Skin of body (tissue), 2 donors: ENCODE results near the gene RND2. TPM values are rescaled to one million over a fixed set of nuclear protein-coding genes. Genes with fewer than 3 reads are reported as not detected.
"Not testable (repeated sequence)": the region's sequence is repeated elsewhere in the genome, so short reads cannot be mapped to it uniquely, and the experiment has no call there.

ENCODE experiments used
- DNase-seq: peaks from one replicate; lab custom pipeline; 2025; lab: John Stamatoyannopoulos, UW
- total RNA-seq: library from RNA; depleted of rRNA; stranded (reverse); fragments of >200 nt; gene quantifications from one replicate; pipeline ENCODE4 v1.2.3, GENCODE V29; 2014

RND2 gene
- total RNA-seq, 1 donor from 2014 or later, result 0.79 TPM

DNA sequence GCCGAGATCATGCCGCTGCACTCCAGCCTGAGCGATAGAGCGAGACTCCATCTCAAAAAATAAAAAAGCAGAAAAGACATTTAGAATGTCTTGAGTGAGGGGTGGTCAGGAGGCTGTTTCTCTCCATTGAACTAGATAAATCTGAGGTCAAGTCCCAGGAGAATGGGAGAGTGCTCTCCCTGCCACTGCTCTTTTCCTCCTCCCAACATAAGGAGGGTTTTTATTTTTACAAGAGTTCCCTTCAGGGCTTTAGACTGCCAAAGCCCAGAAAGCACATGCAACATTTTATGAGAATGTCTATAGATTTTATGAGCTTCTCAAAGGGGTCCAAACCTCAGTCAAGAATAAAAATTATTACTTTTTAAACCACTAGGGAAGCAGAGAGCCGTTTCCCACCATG lies 1.6 kb downstream of the RND2 start:
- DNase-seq, result no peak

DNA sequence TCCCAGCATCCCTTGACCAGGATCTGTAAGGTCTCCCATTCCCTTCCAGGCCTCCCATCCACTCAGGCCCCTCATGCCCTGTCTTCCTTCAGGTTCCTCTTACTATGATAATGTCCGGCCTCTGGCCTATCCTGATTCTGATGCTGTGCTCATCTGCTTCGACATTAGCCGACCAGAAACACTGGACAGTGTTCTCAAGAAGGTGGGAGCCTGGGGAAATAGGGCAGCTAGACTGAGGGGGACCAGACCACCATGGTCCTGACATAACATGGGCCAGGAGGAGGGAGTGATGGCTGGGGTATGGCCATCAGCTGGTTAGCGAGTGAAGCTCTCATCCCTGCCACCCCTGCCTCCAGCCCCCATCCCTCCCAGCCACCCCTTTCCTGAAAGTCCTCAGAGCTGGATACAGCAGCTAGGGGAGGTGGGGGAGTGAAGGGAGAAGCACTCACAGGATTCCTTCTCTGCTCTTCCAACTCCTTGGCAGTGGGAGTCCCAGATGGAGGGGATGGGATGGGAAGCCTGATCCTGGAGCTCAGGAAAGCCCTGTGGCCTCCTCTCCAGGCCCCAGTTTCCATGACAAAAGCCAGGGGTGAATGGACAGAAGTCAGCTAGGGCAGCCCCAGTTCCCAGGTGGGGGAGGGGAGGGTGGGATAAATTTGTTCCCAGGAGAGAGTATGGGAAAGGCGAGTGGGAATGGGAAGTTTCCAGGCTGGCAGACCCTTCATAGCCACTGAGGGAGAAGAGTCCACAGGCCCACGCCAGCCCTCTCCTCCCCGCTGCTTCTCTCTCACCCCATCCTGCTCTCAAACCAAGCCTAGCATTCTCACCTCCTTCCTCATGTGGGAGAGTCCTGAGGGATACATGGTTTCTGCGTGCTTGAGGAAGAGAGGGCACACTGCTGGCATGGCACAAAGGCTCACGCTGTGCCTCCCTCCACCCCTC lies 2.3 kb downstream of the RND2 start:
- DNase-seq, result no peak

DNA sequence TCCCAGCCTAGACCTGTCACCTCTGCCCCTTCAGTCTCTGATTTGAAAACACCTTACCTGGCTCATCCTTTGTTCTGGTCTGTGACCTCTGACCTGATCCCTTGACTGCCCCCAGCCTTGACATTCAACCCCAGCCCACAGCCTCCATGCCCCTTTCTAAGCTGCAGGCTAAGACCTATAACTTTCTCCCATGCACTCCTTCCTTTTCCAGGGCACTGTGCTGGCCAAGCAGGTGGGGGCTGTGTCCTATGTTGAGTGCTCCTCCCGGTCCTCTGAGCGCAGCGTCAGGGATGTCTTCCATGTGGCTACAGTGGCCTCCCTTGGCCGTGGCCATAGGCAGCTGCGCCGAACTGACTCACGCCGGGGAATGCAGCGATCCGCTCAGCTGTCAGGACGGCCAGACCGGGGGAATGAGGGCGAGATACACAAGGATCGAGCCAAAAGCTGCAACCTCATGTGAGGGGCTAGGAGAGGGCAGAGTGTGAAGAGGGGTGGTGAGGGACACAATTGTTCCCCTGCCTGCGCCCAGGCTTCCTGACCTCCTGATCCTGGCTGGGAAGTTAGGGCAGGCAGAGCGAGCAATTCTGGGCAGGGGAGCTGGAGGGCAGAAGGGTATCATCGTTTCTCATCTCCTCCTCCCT lies 3.3 kb downstream of the RND2 start:
- no peak for DNase-seq

DNA sequence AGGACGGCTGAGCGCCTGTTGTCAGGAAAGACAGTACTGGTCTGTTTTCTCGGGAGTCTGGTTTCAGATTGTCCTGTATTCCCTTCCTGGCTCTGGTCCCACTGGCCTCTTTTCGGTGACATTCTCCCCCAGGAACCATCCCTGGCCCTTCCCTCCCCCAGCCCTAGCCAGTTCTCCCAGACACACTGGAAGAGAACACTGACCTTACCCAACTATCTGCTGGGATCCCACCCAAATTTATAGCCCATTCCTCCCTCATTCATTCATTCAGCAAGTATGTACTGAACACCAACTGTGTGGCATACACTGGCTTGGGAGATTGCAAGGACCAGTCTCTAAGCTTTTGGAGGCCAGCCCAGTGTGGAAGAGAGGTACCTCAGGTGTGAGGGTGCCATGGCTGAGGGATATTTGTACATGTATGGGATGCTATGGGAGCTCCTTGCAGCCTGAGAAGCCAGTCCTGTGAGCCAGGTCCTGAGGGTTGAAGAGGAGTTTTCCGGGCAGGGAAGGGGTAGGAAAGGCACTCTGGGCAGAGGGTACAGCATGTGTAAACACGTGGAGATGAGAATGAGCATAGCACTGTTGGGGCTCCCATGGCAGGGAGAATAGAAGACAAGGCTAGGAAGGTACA lies 5.2 kb downstream of the RND2 start:
- DNase-seq, result no peak

DNA sequence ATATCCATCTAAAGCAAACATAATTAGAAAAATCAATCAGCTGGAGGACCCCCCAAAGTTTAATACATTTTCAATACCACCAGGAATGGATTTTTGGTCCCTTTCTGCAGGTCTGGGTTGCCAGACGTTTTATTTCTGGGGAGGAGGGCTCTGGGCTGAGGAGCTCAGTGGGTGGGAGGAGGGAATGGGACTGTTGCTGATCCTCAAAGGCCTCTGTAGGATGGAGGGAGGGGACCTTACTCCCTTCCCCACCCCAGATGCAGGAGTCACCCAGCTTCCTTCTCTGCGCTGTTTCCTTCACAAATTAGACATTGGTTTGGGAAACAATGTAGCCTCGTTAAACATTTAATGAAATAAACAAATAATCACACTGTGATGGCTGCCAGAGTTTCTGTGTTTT lies 6.6 kb downstream of the RND2 start:
- no peak for DNase-seq

DNA sequence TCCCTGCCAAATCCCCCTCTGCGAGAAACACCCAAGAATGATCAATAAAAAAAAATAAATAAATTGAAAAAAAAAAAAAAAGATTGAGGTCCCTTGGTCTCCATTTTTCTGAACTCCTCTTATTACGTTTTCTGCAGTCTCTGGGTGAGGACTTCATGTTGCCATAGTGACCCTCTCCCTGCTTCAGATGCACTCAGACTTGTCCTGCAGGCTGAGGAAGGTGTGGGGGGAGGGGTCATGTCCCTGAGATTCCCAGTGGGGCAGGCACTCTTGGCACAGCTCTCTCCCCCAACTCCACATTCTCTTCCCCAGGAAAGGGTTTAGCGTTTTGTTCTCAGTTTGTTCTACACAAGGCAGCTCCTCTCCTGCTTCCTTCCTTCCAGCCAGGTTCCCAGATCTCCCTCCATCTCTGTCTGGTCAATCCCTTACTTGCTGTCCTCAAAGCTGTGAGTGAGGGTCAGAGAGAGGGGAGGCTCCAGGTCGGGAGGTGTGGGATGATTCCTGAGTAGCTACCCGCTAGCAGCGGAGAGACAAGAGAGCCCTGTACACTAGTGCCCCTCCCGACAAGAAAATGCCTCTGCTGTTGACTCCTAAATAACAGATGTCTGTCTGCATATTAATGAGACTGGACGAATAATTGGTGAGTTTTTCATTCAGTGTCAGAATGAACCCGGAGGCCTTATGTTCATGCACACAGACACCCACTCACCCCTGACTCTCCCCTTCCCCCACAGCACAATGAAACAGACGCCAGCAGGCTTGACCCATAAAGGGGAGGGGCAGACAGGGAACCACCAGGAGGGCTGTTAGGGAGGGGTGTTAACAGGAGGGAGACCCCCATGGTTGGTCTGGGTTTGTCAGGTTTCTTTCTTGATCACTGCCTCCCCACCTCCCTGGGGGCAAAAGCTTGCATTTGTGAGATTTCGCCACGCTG lies 9.2 kb downstream of the RND2 start:
- no peak for DNase-seq

DNA sequence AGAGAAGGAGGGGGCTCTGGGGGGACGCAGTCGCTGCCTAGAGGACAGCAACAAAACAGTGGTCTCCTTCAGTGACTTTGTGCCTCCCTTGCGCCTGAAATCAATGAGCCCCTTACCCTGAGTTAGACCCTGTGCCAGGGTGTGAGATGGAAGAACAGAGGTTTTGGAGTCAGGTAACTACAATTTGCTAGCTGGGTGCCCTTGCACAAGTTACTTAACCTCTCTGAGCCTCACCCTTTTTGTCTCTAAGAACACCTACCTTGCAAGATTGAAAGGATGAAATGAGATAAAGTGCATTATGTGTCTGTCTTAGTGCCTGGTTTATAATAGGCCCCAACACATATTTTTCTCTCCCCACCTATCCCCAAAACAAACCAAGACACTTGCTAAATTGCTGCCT lies 9.9 kb downstream of the RND2 start:
- no peak for DNase-seq

DNA sequence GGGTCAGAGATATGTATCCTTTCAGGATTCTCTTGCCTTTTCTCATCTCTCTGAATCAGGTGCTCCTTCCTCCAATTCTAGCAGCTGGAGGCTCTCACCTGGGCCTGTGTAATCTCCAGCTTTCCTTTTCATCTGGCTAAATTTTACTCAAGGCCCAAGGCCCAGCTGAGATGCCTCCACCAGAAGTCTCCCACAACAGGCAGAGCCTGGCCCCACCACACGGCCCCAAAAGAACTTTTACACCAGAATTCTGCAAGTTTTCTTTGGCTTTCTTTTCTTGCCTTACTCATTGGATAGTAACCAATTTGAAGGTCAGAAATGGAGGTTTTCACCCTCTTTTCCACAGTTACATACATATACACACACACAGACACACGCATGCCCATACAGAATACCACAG lies 14.6 kb downstream of the RND2 start:
- DNase-seq, result no peak

DNA sequence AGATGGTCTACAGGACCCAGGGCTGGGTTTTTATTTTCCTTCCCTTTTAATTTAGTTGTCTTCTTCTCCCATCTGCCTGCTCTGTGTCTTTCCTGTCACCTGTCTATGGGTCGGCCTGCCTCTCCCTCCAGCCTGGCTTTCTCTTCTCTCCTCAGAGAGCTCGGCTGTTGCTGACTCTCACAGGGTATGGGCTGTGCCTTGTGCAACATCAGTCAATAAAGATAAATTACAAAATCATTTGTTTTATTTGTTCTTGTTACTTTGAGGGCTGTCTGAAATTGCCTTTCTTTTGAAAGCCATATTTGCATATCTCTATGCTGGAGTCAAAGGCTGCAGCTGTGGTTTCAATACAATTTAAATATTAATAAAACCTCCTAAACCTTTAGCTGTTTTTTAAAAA lies 15.6 kb downstream of the RND2 start:
- DNase-seq, result no peak

DNA sequence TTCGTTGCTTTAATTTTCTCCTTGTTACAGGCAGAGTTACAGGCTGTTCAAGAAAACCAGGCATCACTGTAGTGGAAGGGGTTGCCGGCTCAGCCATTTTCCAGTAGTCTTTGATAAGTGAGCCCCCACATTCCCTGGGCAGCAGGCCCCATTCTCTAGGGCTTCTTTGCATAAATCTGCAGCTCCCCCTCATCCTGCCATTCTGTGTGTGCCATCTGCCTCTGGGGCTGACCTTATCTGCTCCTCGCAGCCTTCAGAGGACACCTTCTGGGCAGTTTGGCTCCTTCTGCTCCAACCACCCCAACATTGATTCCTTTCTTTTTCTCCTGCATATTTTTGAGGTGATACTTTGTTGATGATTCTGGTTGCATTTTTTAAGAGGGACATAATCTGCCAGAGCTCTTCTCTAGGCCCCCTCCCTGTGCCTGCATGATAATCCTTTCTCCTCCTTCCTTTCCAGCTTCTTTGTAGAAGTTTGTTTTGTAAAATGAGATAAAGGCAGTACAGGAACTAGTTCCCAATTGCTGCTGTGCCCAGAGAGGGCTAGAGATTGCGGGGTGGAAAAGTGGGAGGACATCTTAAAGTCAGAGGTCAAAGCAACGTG lies 17.1 kb downstream of the RND2 start:
- no peak for DNase-seq

DNA sequence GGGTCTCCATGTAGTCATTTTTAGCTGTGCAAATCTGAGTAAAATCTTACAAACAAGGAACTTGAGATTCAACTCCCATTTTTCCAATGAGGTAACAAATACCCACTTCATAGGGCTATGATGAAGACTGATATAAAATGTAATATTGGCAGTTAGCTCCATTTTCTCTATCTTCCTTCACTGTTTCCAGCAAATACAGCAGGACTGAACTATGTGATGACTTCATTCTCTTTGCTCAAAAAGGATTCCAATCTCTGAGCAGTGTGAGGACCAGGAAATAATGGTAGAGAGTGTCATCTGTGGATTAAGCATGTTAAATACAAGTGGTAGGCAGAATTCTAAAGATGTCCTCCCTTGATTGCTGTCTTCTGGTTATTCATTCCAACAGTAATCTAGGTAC lies 18.3 kb downstream of the RND2 start:
- no peak for DNase-seq

DNA sequence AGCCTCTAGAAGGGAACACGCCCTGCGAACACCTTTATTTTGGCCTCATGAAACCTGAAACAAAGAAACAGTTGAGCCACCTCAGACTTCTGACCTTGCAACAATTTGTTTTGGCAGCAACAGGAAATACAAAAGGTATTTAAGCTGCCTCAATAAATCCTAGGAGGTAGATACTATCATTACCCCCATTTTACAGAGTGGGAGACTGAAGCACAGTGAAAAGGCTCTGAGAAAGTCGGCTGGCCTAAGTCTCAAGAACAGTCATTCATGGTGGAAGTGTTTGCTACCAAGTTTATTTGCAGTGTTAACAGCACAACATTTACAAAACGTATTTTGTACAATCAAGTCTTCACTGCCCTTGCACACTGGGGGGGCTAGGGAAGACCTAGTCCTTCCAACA lies 19.0 kb downstream of the RND2 start:
- DNase-seq, result no peak

DNA sequence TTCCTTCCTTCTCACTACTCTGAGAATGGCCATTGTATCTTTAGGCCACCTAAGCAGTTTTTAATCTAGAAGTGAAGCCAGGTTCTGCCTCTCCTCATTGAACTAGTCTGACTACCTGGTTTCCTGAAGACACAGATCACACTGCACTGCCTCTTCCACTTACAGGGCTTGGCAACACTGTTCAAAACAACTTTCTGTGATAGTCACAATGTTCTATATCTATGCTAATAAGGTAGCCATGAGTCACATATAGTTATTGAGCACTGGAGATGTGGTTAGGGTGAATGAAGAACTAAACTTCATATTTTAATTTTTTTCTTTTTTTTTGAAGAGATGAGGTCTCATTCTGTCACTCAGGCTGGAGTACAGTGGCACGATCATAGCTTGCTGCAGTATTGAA lies 26.9 kb downstream of the RND2 start:
- DNase-seq, result no peak

DNA sequence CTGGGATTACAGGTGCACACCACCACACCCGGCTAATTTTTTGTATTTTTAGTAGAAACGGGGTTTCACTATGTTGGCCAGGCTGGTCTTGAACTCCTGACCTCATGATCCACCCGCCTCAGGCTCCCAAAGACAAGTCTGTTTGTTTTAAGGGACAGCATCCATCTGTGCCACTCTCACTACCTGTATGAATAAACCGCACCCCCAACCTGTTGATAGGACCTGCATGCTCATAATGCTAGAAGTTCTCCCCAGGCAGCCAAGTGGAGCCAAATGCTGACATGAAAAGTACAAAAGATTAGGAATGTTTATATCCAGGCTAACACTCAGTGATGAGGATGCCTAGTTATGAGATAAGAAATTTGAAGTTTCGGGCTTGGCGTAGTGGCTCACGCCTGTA lies 28.0 kb downstream of the RND2 start:
- not testable (repeated sequence) for DNase-seq

DNA sequence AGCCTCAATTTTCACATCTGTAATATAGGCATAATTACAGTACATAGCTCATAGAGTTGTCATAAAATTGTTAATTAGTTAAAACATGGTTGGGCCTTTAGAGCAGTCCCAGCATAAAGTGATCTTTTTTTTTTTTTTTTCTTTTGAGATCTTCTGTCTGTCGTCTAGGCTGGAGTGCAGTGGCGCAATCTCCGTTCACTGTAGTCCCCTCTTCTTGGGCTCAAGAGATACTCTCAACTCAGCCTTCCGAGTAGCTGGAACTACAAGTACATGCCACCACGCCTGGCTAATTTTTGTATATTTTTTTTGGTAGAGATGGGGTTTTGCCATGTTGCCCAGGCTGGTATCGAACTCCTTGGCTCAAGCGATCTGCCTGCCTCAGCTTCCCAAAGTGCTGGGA lies 31.0 kb downstream of the RND2 start:
- no peak for DNase-seq

DNA sequence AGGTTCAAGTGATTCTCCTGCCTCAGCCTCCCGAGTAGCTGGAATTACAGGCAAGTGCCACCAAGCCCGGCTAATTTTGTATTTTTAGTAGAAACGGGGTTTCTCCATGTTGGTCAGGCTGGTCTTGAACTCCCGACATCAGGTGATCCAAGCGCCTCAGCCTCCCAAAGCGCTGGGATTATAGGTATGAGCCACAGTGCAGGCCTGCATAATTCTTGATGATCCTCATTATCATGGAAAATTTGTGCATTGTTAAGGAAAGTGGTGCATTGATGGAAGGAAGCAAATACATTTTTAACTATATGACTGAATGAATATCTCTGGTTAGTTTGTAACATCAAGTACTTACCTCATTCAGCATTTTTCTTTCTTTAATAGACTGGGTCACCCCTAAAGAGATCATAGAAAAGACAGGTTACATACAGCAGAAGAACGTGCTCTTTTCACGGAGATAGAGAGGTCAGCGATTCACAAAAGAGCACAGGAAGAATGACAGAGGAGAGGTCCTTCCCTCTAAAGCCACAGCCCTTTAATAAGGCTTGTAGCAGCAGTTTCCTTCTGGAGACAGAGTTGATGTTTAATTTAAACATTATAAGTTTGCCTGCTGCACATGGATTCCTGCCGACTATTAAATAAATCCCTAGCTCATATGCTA lies 38.1 kb downstream of the RND2 start:
- no peak for DNase-seq

DNA sequence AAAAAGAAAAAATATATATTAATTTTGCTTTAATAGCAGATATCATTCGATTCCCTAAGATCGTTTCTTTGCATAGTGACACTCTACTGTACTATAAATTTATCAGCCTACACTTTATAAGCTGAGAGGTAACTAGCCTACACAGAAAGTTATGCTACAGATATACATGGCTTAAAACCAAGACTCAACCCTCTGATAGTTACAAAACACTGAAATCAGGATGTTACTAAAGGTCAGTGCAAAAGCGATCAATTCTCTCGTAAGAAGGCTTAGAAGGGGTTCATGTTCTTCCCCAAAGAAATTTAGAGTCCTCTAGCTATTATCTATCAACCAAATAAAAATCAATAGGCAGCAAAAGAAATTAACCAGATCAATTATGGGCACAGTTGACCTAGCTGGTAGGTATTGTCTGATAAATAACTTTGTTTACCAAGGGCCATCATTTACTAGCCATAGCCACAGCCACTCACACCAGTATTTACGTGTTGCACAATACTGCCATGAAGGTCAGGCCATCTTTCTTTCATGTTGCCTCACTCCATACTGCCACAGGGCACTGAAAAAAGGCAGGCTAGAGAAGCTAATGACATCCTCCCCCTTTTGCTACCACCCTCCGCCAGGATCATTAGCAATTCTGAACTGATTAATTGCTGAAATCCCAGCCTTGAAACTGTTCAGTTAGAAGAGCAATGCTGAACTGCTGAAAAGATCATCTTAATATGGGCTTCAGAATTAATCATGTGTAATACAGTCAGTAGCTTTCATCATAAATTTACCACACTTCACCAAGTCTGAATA lies 43.7 kb downstream of the RND2 start:
- DNase-seq, result no peak

DNA sequence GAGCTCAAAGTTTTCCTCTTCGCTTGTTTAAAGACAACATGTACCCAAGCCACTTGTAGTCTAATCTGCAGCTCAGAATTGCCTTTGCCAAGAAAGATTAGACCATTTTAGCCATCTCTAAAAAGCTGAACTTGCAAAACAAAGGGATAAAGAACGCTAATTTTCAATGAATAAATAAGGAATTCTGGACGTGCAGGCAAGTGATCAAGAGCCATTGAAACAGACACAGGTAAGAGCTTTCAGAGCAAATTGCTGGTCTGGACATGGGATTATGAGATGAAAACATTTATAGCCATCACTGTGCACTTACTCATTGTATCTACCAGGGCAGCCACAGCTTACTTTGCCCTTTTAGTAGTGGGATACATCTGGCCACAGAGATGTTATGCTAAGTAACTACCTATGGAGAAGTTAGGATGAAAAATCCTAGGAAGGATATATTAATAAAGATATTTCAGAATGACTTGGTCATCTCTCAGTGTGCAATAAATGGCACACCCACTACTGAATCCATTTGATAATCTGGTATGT lies 44.4 kb downstream of the RND2 start:
- no peak for DNase-seq

DNA sequence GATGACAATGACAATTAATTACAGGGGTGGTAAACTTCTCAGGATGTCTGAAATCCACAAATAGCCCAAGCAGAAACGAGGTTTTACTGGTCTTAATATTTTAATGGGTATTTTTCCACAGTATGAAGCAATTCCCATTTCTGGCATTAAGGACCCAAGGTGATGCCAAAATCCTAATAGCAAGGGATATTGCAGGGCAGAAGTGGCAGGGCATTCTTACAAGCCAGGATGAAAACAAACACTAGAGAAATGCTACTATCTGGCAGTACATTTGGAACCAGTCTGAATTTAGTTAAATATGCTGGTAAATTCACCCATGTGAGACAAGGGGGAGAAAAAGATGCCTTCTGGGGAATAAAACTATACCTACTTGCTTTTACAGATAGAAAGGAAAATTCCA lies 45.2 kb downstream of the RND2 start:
- no peak for DNase-seq
